Thyroid gland (tissue), 4 donors: Measurements from ENCODE around the gene UBA3.

Experiments used
- POLR2A ChIP-seq, 2 donors: fragments of 450-650 bp; IDR thresholded peaks; one replicate each; pipeline ENCODE4 v1.6.1; 2017; ENCODE audit warnings: antibody characterized with exemption in 2 of 2, mild to moderate bottlenecking in 2 of 2, moderate library complexity in 1 of 2
- TF ChIP-seq, protein P1 (sequence below), 6 experiments: fragments of 200-600 bp in 3 of 6; fragments of 450-650 bp in 3 of 6; sonication (generic) in 3 of 6; IDR thresholded peaks; one replicate each; pipeline ENCODE4 v1.5.1; 2016 to 2019; ENCODE audit warnings: antibody characterized with exemption in 6 of 6, mild to moderate bottlenecking in 2 of 6, inconsistent platforms in 1 of 6, moderate library complexity in 1 of 6

DNA sequence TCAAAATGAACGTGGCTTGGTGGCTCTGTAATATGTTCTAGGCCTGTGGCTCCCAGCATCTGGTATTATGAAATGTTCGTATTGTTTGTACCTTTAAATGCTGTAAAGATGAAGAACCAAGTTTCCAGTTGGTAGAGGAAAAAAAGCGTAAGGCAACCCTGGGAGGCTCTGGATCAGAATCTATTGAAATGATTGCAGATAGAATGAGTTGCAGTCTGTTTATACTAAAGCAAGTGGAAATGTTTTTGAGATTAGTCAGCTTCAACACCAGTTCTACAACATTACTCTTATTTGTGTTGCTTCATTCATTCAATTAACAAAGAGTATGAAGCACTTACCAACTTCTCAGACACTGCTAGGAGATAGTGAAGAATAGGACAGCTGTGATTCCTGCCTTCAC is 9.9 kb upstream of the UBA3 start:
- TF ChIP-seq, protein P1, sequence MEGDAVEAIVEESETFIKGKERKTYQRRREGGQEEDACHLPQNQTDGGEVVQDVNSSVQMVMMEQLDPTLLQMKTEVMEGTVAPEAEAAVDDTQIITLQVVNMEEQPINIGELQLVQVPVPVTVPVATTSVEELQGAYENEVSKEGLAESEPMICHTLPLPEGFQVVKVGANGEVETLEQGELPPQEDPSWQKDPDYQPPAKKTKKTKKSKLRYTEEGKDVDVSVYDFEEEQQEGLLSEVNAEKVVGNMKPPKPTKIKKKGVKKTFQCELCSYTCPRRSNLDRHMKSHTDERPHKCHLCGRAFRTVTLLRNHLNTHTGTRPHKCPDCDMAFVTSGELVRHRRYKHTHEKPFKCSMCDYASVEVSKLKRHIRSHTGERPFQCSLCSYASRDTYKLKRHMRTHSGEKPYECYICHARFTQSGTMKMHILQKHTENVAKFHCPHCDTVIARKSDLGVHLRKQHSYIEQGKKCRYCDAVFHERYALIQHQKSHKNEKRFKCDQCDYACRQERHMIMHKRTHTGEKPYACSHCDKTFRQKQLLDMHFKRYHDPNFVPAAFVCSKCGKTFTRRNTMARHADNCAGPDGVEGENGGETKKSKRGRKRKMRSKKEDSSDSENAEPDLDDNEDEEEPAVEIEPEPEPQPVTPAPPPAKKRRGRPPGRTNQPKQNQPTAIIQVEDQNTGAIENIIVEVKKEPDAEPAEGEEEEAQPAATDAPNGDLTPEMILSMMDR (IDR thresholded peaks at IDR 0.05) = no peak
- no peak for TF ChIP-seq POLR2A (IDR thresholded peaks at IDR 0.05)
